GM12864 (cell line): Measurements from ENCODE around the gene MPRIP.

Experiments
- DNase-seq: peaks from one replicate; pipeline ENCODE4 v3.0.0-alpha.2; 2011; ENCODE audit warnings: low read depth
- H3K4me3 ChIP-seq: 2 replicates; pipeline ENCODE4 v1.5.1; 2011; ENCODE audit warnings: mild to moderate bottlenecking, low read depth, low read length, control low read depth
- CTCF ChIP-seq: IDR thresholded peaks from 2 replicates; pipeline ENCODE4 v1.5.1; 2011; ENCODE audit warnings: low read depth, mild to moderate bottlenecking, moderate library complexity, low read length, control low read depth, inconsistent platforms; ENCODE audit errors: missing control alignments

The MPRIP gene

DNA sequence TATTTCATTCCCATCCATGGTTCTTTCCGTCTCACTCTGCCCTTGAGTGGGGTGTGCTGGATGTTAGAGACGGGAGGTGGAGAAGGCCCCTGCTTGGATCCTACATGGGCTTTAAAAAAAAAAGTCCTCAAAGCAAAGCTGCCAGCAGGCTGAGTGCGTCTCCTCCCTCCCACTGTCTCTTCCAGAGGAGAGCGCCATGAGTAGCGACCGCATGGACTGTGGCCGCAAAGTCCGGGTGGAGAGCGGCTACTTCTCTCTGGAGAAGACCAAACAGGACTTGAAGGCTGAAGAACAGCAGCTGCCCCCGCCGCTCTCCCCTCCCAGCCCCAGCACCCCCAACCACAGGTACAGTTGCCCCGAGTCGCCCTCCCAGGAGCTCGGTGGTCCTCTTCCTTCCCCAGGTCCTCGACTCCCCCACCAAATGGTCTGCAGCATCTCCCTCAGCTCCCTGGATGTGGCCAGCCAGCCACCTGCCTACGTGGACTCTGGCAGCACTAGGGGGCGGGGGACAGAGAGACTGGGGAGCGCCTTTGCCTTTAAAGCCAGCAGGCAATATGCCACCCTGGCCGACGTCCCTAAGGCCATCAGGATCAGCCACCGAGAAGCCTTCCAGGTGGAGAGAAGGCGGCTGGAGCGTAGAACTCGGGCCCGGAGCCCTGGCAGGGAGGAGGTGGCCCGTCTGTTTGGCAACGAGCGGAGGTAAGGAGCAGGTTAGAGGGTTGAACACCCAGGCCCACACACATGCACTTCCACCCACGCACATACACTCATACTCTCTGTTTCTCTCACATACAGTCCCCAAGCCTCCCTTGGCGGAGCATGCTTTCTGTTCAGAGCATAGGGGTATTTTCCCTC is 95.7 kb downstream of the MPRIP start:
- DNase-seq: no peak
- no peak for TF ChIP-seq CTCF
- H3K4me3 ChIP-seq: no peak overlapping the region

DNA sequence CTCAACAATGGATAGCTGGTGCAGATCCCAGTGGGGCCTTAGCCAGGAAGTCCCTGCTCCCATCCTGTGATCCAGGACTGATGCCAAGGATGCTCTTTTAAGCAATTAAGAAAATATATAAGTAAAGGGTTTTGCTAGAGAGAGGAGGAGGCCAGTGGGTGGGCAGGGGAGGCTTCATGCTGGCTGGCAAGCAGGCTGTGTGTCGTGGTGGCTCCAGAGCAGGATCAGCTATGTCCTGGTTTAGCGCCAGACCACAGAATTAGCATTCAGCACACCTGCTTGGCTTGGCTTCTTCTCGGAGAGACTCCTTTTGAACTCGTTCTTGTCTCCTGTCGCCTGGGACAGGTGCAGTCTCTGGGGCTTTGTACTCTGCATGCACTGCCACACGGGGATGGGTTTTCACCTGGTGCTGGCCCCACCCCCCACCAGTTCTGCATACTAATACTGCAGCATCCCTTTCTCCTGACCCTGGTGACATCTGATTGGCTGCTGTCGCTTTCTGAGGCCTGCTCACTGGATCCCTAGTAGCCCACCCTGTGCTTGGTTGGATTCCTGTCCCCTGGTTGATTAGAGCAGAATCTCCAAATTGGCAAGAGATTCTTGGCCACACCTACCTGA is 97.8 kb downstream of the MPRIP start:
- TF ChIP-seq CTCF: no peak
- DNase-seq: no peak
- H3K4me3 ChIP-seq: no peak overlapping the region

GRCh38 chr17:17140590-17140980 is 98.3 kb downstream of the MPRIP start:
- TF ChIP-seq CTCF: no peak
- no peak overlapping the region for H3K4me3 ChIP-seq
- DNase-seq: no peak

- H3K4me3 ChIP-seq: no peak overlapping the region
- no peak for TF ChIP-seq CTCF
- no peak for DNase-seq
These were observed 99.0 kb downstream of the MPRIP start for GRCh38 chr17:17141279-17141678.

DNA sequence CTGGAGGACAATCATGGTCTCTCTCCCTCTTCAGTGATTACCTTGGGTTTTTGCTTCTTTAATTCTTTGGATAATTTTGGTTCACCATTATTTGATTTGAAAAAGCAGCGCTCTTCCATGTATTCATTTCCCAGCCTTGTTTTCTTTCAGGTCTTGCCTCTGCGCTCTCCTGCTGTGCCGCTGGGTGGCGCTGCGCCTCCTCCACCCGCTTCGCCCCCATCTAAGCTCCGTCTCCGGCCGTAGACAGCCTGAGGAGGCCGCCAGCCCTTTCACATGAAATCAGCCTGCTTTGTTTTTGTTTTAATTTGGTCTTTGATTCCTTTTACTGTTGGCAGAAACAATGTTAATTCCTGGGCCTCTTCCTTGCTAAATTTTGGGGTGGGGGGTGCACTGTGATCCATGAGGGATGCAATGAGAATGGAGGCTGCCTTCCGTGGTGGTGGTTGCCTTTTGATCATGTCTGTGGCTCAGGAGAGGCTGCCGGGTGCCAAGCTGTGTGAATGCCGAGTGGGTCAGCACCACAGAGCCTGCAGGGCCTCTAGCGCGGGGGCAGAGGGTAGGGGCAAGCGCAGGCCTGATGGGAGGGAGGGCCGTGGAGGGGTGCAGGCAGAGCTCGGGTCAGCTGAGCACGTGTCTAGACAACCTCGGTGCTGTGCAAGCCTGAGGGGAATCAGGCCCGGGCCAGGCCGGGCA is 99.7 kb downstream of the MPRIP start:
- no peak overlapping the region for H3K4me3 ChIP-seq
- TF ChIP-seq CTCF: peak; percentile 85
- no peak for DNase-seq

DNA sequence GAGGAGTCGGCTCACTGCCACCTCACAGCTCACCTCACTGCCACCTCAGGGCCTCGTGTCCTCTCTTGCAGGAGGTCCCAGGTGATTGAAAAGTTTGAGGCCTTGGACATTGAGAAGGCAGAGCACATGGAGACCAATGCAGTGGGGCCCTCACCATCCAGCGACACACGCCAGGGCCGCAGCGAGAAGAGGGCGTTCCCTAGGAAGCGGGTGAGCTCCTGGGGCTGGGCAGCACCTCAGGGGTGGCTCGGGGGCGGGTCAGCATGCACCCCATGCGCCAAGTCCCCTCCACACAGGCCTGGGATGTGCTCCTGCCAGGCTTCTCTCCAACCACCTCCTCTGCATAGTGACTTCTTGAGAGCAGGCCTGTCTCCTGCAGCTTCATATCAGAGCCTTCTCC is 100.3 kb downstream of the MPRIP start:
- no peak overlapping the region for H3K4me3 ChIP-seq
- TF ChIP-seq CTCF: no peak
- no peak for DNase-seq
